ENCODE data around the gene MAGEA4.
"Not testable (repeated sequence)": the region's sequence is repeated elsewhere in the genome, so short reads cannot be mapped to it uniquely, and the experiment has no call there.

The MAGEA4 gene

DNA sequence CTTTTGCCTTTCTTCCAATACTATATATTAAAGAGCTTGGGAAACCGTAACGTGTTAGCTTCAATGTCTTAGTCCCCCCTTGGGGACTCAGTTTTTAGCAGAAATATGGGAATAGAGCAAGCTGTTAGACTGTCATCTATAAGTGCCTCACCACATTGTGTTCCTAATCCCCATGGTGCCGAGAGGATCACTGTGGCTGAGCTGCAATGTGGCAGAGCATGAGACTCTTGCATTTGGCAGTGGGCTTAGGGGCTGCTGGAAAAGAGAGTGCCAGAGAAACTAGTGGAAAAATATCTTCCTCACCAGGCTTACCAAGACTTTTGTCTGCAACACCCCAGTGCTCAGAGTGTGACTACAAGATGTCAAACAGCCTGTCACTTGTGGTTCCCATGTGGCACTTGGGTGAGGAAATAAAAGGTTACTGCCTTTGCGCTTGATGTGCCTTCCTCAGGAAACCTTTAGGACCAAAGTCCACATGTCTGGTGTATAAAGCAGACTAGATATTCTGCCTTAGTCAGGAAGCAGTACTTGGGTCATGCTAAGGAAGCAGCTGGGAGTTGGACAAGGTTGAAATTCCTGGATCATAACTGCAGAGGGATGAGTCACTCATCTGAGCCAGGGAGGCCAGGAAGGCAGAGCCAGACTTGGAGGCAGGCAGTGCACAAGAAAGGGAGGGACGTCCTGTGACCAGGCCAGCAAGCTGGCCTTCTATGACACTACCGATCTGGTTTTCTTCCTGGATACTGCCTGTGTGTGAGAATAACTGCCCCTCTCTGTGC, 9.7 kb upstream of the MAGEA4 start:
- DNase-seq (ENCODE audit: low read depth, low spot score), result peak; percentile 58
- ChIA-PET POLR2A (interaction anchor here (0.7 kb wide), 1 partner anchor 80 kb away, joined by 3 read pairs; no protein-coding TSS in a partner anchor), CTCF (no interaction called here)
- no peak for TF ChIP-seq CTCF (IDR thresholded peaks at IDR 0.05; ENCODE audit: insufficient read depth, low read length, missing control alignments)
- H3K4me3 ChIP-seq (ENCODE audit: low read depth, low read length), result no peak overlapping the region

DNA sequence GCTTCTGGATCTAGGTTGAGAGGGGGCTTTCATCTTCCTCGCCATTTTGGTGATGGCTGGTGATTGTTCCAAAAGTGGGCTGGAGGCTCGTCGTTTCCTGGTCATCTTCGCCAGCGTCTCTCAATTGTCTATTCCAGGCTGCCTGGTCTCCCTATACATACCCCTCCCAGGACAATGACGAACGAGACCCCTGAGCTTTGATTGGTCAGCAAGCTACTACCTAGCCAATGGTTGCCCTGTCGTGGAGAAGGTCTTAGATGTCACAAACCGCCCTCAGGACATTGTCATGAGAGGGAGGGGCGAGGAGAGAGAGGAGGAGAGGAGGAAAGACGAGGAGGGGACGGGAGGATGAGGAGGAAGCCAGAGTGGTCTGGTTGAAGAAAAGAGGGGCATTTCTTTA, 7.7 kb upstream of the MAGEA4 start:
- TF ChIP-seq CTCF (IDR thresholded peaks at IDR 0.05; ENCODE audit: insufficient read depth, low read length, missing control alignments), result no peak
- DNase-seq (ENCODE audit: low read depth, low spot score), result no peak
- CTCF ChIA-PET, result no interaction called here

DNA sequence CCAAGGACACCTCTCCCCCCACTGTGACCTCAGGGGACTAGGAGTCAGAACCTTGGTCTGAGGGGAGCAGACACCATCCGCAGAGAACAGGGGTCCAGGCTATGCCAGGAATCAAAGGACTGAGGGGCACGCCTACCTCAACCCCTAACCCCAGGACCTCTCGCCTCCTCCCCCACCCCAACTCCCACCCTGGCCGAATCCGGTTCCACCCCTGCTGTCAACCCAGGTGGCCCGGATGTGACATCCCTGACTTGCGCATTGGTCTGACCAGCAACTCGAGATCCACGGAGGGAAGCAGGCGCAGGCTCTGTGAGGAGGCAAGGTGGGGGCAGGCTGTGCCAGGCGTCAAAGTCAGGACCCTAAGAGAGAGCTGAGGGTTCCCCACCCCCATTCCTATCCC, 468 bp upstream of the MAGEA4 start:
- H3K4me3 ChIP-seq (ENCODE audit: low read depth, low read length), result no peak overlapping the region
- ChIA-PET POLR2A (no interaction called here), CTCF (no interaction called here)
- DNase-seq (ENCODE audit: low read depth, low spot score), result no peak
- TF ChIP-seq CTCF (IDR thresholded peaks at IDR 0.05; ENCODE audit: insufficient read depth, low read length, missing control alignments), result no peak

More for the DNA sequence above, 7.7 kb upstream of the MAGEA4 start:
- H3K4me3 ChIP-seq (ENCODE audit: low read depth, low read length), result no peak overlapping the region
- POLR2A ChIA-PET, result no interaction called here

GRCh38 chrX:151918736-151919135, 6.0 kb downstream of the MAGEA4 start:
- H3K4me3 ChIP-seq (ENCODE audit: low read depth, low read length); CTCF ChIA-PET; DNase-seq (ENCODE audit: low read depth, low spot score); POLR2A ChIA-PET: not testable (repeated sequence)

GRCh38 chrX:151919610-151920009, 6.9 kb downstream of the MAGEA4 start:
- ChIA-PET CTCF (no interaction called here), POLR2A (no interaction called here)
- DNase-seq (ENCODE audit: low read depth, low spot score), result no peak
- no peak for TF ChIP-seq CTCF (IDR thresholded peaks at IDR 0.05; ENCODE audit: insufficient read depth, low read length, missing control alignments)
- H3K4me3 ChIP-seq (ENCODE audit: low read depth, low read length), result no peak overlapping the region

- DNase-seq (ENCODE audit: low read depth, low spot score), result no peak
- ChIA-PET POLR2A (no interaction called here), CTCF (no interaction called here)
- TF ChIP-seq CTCF (IDR thresholded peaks at IDR 0.05; ENCODE audit: insufficient read depth, low read length, missing control alignments), result no peak
- H3K4me3 ChIP-seq (ENCODE audit: low read depth, low read length), result no peak overlapping the region
Observed at GRCh38 chrX:151920101-151920500, 7.4 kb downstream of the MAGEA4 start.

DNA sequence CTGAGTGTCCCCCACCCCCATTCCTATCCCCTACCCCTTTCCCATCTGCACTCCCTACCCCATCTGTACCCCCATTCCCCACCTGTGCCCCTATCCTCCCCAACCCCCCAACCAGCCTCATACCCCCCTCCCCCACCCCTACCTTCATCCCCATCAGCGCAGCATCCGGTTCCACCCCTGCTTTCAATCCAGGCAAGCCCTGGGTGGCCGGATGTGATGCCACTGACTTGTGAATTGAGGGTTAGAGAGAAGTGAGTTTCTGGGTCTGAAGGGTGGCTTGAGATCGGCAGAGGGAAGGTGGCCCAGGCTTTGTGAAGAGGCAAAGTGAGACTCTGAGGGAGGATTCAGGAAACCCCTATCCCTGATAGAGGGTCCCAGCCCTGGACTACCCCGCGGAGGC, 7.8 kb downstream of the MAGEA4 start:
- CTCF ChIA-PET, result no interaction called here
- no peak for TF ChIP-seq CTCF (IDR thresholded peaks at IDR 0.05; ENCODE audit: insufficient read depth, low read length, missing control alignments)
- H3K4me3 ChIP-seq (ENCODE audit: low read depth, low read length), result no peak overlapping the region
- POLR2A ChIA-PET, result no interaction called here
- no peak for DNase-seq (ENCODE audit: low read depth, low spot score)
